H1 (cell line): ENCODE measurements around the gene UBAP1. TPM values are rescaled to one million over a fixed set of nuclear protein-coding genes. Genes with fewer than 3 reads are reported as not detected.

Experiments used
- CTCF ChIA-PET: fragments of 300-600 bp; sonication (Branson Sonifier 250); formaldehyde crosslinking; loops from one replicate; lab custom pipeline; 2021; ENCODE audit not compliant: partially characterized antibody; lab: Charles Lee
- POLR2A ChIA-PET: fragments of 300-600 bp; sonication (Branson Sonifier 250); formaldehyde crosslinking; loops from one replicate; lab custom pipeline; 2021; ENCODE audit warnings: inconsistent platforms; ENCODE audit not compliant: partially characterized antibody; lab: Charles Lee
- DNase-seq, 2 experiments: peaks; one replicate each; pipeline versions ENCODE4 v3.0.0 to v3.0.0-alpha.2; 2010 to 2022; ENCODE audit warnings: low spot score in 2 of 2, low read depth in 1 of 2, mixed read lengths in 1 of 2
- FAIRE-seq: peaks from 2 replicates; lab custom pipeline; 2011; peaks lifted over from hg19 to GRCh38; lab: Jason Lieb, UNC
- H2AFZ ChIP-seq: 2 replicates; pipeline ENCODE4 v1.8.1; 2012; ENCODE audit warnings: low read length, inconsistent platforms
- H2AK5ac ChIP-seq: 2 replicates; pipeline ENCODE4 v1.6.1; 2013; ENCODE audit warnings: low read depth, low read length
- H2BK120ac ChIP-seq: replicated peaks from 2 replicates; pipeline ENCODE3; 2013; ENCODE audit warnings: low read depth, low read length, inconsistent platforms
- H2BK12ac ChIP-seq: 2 replicates; pipeline ENCODE4 v1.6.1; 2013; ENCODE audit warnings: low read depth, low read length
- H2BK15ac ChIP-seq: 2 replicates; pipeline ENCODE4 v1.6.1; 2013; ENCODE audit warnings: low read length
- H2BK20ac ChIP-seq: 2 replicates; pipeline ENCODE4 v1.6.1; 2013; ENCODE audit warnings: low read length
- H2BK5ac ChIP-seq: 2 replicates; pipeline ENCODE4 v1.6.1; 2013; ENCODE audit warnings: low read depth, low read length
- H3K14ac ChIP-seq: 2 replicates; pipeline ENCODE4 v1.6.1; 2013; ENCODE audit warnings: inconsistent platforms; ENCODE audit not compliant: insufficient read length
- H3K18ac ChIP-seq: 2 replicates; pipeline ENCODE4 v1.6.1; 2013; ENCODE audit warnings: low read length; ENCODE audit errors: extremely low read depth
- H3K23ac ChIP-seq: 2 replicates; pipeline ENCODE4 v1.6.1; 2013; ENCODE audit warnings: inconsistent platforms; ENCODE audit not compliant: insufficient read length
- H3K23me2 ChIP-seq: 2 replicates; pipeline ENCODE4 v1.6.1; 2013; ENCODE audit warnings: low read depth, low read length
- H3K27ac ChIP-seq: 2 replicates; pipeline ENCODE4 v1.6.1; 2011; ENCODE audit warnings: low read depth, low read length, inconsistent platforms
- H3K27me3 ChIP-seq, 4 experiments: replicated peaks in 1 of 4; 1 replicate in 1 of 4; 2 replicates in 3 of 4; pipeline versions ENCODE4 v1.6.1 to v1.8.1; 2011 to 2013; ENCODE audit warnings: low read length in 3 of 4, mild to moderate bottlenecking in 3 of 4, inconsistent platforms in 2 of 4, mixed read lengths in 2 of 4, moderate library complexity in 1 of 4; ENCODE audit not compliant: control insufficient read depth in 3 of 4, insufficient read depth in 3 of 4; ENCODE audit errors: extremely low read depth in 1 of 4
- H3K36me3 ChIP-seq, 4 experiments: 2 replicates each; pipeline versions ENCODE4 v1.6.1 to v1.8.1; 2011 to 2013; ENCODE audit warnings: mild to moderate bottlenecking in 4 of 4, low read length in 3 of 4, moderate library complexity in 2 of 4, control low read depth in 1 of 4, inconsistent platforms in 1 of 4; ENCODE audit not compliant: insufficient read depth in 4 of 4, control insufficient read depth in 2 of 4
- H3K4ac ChIP-seq: replicated peaks from 2 replicates; pipeline ENCODE3; 2013; ENCODE audit warnings: low read length, low read depth, mixed read lengths, inconsistent platforms; ENCODE audit not compliant: insufficient read length
- H3K4me1 ChIP-seq, 4 experiments: replicated peaks in 1 of 4; 1 replicate in 1 of 4; 2 replicates in 3 of 4; pipeline versions ENCODE4 v1.6.1 to v1.8.1; 2011 to 2013; ENCODE audit warnings: low read length in 3 of 4, inconsistent platforms in 2 of 4, mixed read lengths in 1 of 4; ENCODE audit not compliant: insufficient read depth in 4 of 4, control insufficient read depth in 3 of 4
- H3K4me2 ChIP-seq, 2 experiments: 2 replicates each; pipeline versions ENCODE4 v1.6.1 to v1.8.1; 2011 to 2013; ENCODE audit warnings: low read depth in 2 of 2, low read length in 2 of 2, control low read depth in 1 of 2, inconsistent platforms in 1 of 2, mild to moderate bottlenecking in 1 of 2; ENCODE audit not compliant: insufficient read depth in 1 of 2
- H3K4me3 ChIP-seq, 4 experiments: fragments of 200-600, 300-600 bp in 1 of 4; sonication (generic), shearing (Covaris generic), sonication (Bioruptor Twin) in 1 of 4; 2 replicates each; pipeline versions ENCODE4 v1.5.1 to v1.8.1; 2011 to 2016; ENCODE audit warnings: low read length in 4 of 4, low read depth in 3 of 4, control low read depth in 2 of 4, inconsistent platforms in 2 of 4, mild to moderate bottlenecking in 2 of 4, mixed read lengths in 1 of 4, moderate library complexity in 1 of 4; ENCODE audit not compliant: insufficient read depth in 2 of 4; ENCODE audit errors: extremely low read depth in 1 of 4
- H3K56ac ChIP-seq: replicated peaks from 2 replicates; pipeline ENCODE3; 2013; ENCODE audit warnings: low read depth, mild to moderate bottlenecking, mixed read lengths, low read length, inconsistent platforms; ENCODE audit not compliant: insufficient read length
- H3K79me1 ChIP-seq: 2 replicates; pipeline ENCODE4 v1.6.1; 2013; ENCODE audit warnings: low read depth, low read length, control low read depth
- H3K79me2 ChIP-seq, 2 experiments: 2 replicates each; pipeline versions ENCODE4 v1.6.1 to v1.8.1; 2012 to 2013; ENCODE audit warnings: low read length in 2 of 2, mild to moderate bottlenecking in 2 of 2, inconsistent platforms in 1 of 2; ENCODE audit not compliant: insufficient read depth in 2 of 2, control insufficient read depth in 1 of 2
- H3K9ac ChIP-seq, 4 experiments: replicated peaks in 1 of 4; 1 replicate in 1 of 4; 2 replicates in 3 of 4; pipeline versions ENCODE4 v1.6.1 to v1.8.1; 2011 to 2013; ENCODE audit warnings: low read depth in 3 of 4, low read length in 3 of 4, control low read depth in 2 of 4, mild to moderate bottlenecking in 2 of 4, moderate library complexity in 2 of 4, inconsistent platforms in 1 of 4; ENCODE audit errors: extremely low read depth in 1 of 4
- H3K9me3 ChIP-seq, 2 experiments: 2 replicates each; pipeline versions ENCODE4 v1.6.1 to v1.8.1; 2012 to 2013; ENCODE audit warnings: mild to moderate bottlenecking in 2 of 2, moderate library complexity in 2 of 2, control low read depth in 1 of 2, inconsistent platforms in 1 of 2, low read depth in 1 of 2, low read length in 1 of 2, mixed read lengths in 1 of 2; ENCODE audit not compliant: insufficient read depth in 2 of 2
- H4K20me1 ChIP-seq, 2 experiments: replicated peaks in 1 of 2; 2 replicates each; pipeline versions ENCODE3 to v1.8.1; 2011 to 2013; ENCODE audit warnings: inconsistent platforms in 2 of 2, low read length in 2 of 2, mild to moderate bottlenecking in 1 of 2; ENCODE audit not compliant: insufficient read depth in 2 of 2, control insufficient read depth in 1 of 2
- H4K5ac ChIP-seq: 2 replicates; pipeline ENCODE4 v1.6.1; 2013; ENCODE audit warnings: low read length, low read depth, mixed read lengths, inconsistent platforms; ENCODE audit not compliant: insufficient read length
- H4K8ac ChIP-seq: 2 replicates; pipeline ENCODE4 v1.8.0; 2013; ENCODE audit warnings: mild to moderate bottlenecking, moderate library complexity, low read length, inconsistent platforms; ENCODE audit not compliant: insufficient read depth; ENCODE audit errors: extremely low read depth
- H4K91ac ChIP-seq: replicated peaks from 2 replicates; pipeline ENCODE3; 2013; ENCODE audit warnings: low read length, mixed read lengths, inconsistent platforms; ENCODE audit not compliant: insufficient read length
- ATF2 ChIP-seq: IDR thresholded peaks from 2 replicates; pipeline ENCODE4 v1.6.1; 2012; ENCODE audit warnings: low read length, inconsistent platforms
- ATF3 ChIP-seq: IDR thresholded peaks from 2 replicates; pipeline ENCODE4 v1.6.1; 2011; ENCODE audit warnings: low read depth, mild to moderate bottlenecking, low read length; ENCODE audit not compliant: insufficient read depth
- CTCF ChIP-seq, 3 experiments: IDR thresholded peaks; 1 replicate in 2 of 3; 2 replicates in 1 of 3; pipeline versions ENCODE4 v1.5.1 to v1.6.1; 2011; ENCODE audit warnings: low read length in 3 of 3, mild to moderate bottlenecking in 3 of 3, inconsistent platforms in 2 of 3, low read depth in 1 of 3, moderate library complexity in 1 of 3; ENCODE audit not compliant: insufficient read depth in 1 of 3; ENCODE audit errors: control extremely low read depth in 1 of 3
- E2F6 ChIP-seq: IDR thresholded peaks from 2 replicates; pipeline ENCODE4 v1.6.1; 2012; ENCODE audit warnings: inconsistent platforms
- JUN ChIP-seq: IDR thresholded peaks from 2 replicates; pipeline ENCODE4 v1.6.1; 2011; ENCODE audit warnings: low read depth, mild to moderate bottlenecking, improper control_type of control experiment, low read length
- RAD21 ChIP-seq, 2 experiments: IDR thresholded peaks in 1 of 2; conservative IDR thresholded peaks in 1 of 2; 2 replicates each; pipeline ENCODE4 v1.6.1; 2011; ENCODE audit warnings: low read depth in 2 of 2, low read length in 2 of 2, improper control_type of control experiment in 1 of 2, inconsistent platforms in 1 of 2, mild to moderate bottlenecking in 1 of 2, moderate library complexity in 1 of 2
- RBBP5 ChIP-seq: IDR thresholded peaks from 2 replicates; pipeline ENCODE4 v1.7.1; 2012; ENCODE audit warnings: low read depth, mild to moderate bottlenecking, inconsistent platforms, low read length, moderate library complexity, borderline replicate concordance
- WGBS, 2 experiments: shearing (Covaris generic) in 1 of 2; methylation state at CpG; one replicate each; pipeline versions ENCODE4 v1.1.6 to v1.1.7; 2013 to 2015; ENCODE audit warnings: low lambda C conversion rate in 2 of 2, mixed read lengths in 2 of 2, inconsistent platforms in 1 of 2, low coverage in 1 of 2, missing lambda C conversion rate in 1 of 2; ENCODE audit not compliant: insufficient replicate concordance in 2 of 2, insufficient coverage in 1 of 2, insufficient read length in 1 of 2; ENCODE audit errors: extremely low coverage in 1 of 2, missing lambda C conversion rate in 1 of 2; 5-methylcytosine and 5-hydroxymethylcytosine counted together
- polyA plus RNA-seq, 7 experiments: library from polyadenylated mRNA; depleted of rRNA in 3 of 7; stranded (reverse) in 5 of 7; unstranded in 2 of 7; fragments of >200 nt in 5 of 7; fragments of 200-250 nt in 2 of 7; gene quantifications; 1 replicate in 5 of 7; 2 replicates in 1 of 7; 4 replicates in 1 of 7; pipeline versions ENCODE4 v1.2.1 to v1.2.3, GENCODE V29; 2011 to 2013; ENCODE audit warnings: missing spikeins in 2 of 7, mixed read lengths in 2 of 7
- total RNA-seq: library from RNA; stranded (reverse); fragmentation: NEBNext Ultra II Directional; extraction: Animal tissue kit (Norgen Biotek cat#: 25700); gene quantifications from 2 replicates; pipeline ENCODE4 v1.2.1, GENCODE V29; 2021

The UBAP1 gene
- total and polyA plus RNA-seq, 2 of the 8 experiments (the other 6 are each of a cell fraction or from before 2014, with no cell fraction given): 31.3 to 31.4 TPM

- H4K5ac ChIP-seq: no peak overlapping the region
- POLR2A ChIA-PET: interaction anchor here (0.6 kb wide), 1 partner anchor 49 kb away, joined by 3 read pairs; no protein-coding TSS in a partner anchor
- H3K9me3 ChIP-seq: peaks cover 3 to 6% of the 10 kb centered on the region in 2 experiments; a peak in 1 of 4 replicates
- FAIRE-seq (no peak), DNase-seq (no peak)
- H3K4me2 ChIP-seq: no peak overlapping the region
- no peak overlapping the region for H3K4ac ChIP-seq
- H3K18ac ChIP-seq: no peak overlapping the region
- no peak overlapping the region for H4K91ac ChIP-seq
- no peak overlapping the region for H2BK15ac ChIP-seq
- no peaks in the 10 kb centered on the region for H3K79me1 ChIP-seq
- H2BK20ac ChIP-seq: no peak overlapping the region
- H3K14ac ChIP-seq: no peak overlapping the region
- no peak overlapping the region for H2BK12ac ChIP-seq
- no peaks in the 10 kb centered on the region for H3K79me2 ChIP-seq
- 98% methylated on average over 11 of the region's 30 CpGs; no CpG with 5 or more reads in 1 of the 2 experiments for WGBS, 2 experiments
- CTCF ChIA-PET: interaction anchor here (1.2 to 2.0 kb wide), 3 partner anchors 21 to 118 kb away, joined by 4 to 7 read pairs (median 4); no protein-coding TSS in a partner anchor
- no peaks in the 10 kb centered on the region for H3K27me3 ChIP-seq
- H2BK120ac ChIP-seq: no peak overlapping the region
- H4K20me1 ChIP-seq: no peaks in the 10 kb centered on the region
- no peak overlapping the region for H3K56ac ChIP-seq
- no peak overlapping the region for H2AFZ ChIP-seq
- H3K4me1 ChIP-seq: no peaks in the 10 kb centered on the region
- H3K27ac ChIP-seq: no peak overlapping the region
- H4K8ac ChIP-seq: no peak overlapping the region
- H2BK5ac ChIP-seq: no peak overlapping the region
- H3K4me3 ChIP-seq: no peak overlapping the region
- no peak overlapping the region for H2AK5ac ChIP-seq
- H3K23ac ChIP-seq: no peak overlapping the region
- H3K36me3 ChIP-seq: no peaks in the 10 kb centered on the region
- no peak overlapping the region for H3K9ac ChIP-seq
- H3K23me2 ChIP-seq: no peaks in the 10 kb centered on the region
- no peak for TF ChIP-seq RBBP5
- TF ChIP-seq E2F6: no peak
- TF ChIP-seq CTCF (IDR thresholded peaks at IDR 0.05; ENCODE audit: control extremely low read depth in 1 of 3, insufficient read depth in 1 of 3, low read depth in 1 of 3, low read length in 3 of 3): no peak
- no peak for TF ChIP-seq JUN
- TF ChIP-seq ATF2: no peak
- no peak for TF ChIP-seq ATF3
- TF ChIP-seq RAD21 (IDR thresholded peaks at IDR 0.05 in 1 of 2, conservative IDR thresholded peaks at IDR 0.05 in 1 of 2; ENCODE audit: low read depth in 2 of 2, low read length in 2 of 2): no peak
These were observed 44.3 kb upstream of the UBAP1 start for GRCh38 chr9:34134521-34134920.
